Fibroblast of mammary gland (primary cell): Measurements from ENCODE around the gene STMND1.
"Not testable (repeated sequence)": the region's sequence is repeated elsewhere in the genome, so short reads cannot be mapped to it uniquely, and the experiment has no call there.

Experiments used
- DNase-seq: peaks from one replicate; pipeline ENCODE4 v3.0.0-alpha.2; 2010; ENCODE audit warnings: low read depth
- H3K4me3 ChIP-seq: 2 replicates; pipeline ENCODE4 v1.5.1; 2011; ENCODE audit warnings: low read depth, mild to moderate bottlenecking, low read length, moderate library complexity; ENCODE audit not compliant: control insufficient read depth
- CTCF ChIP-seq: conservative IDR thresholded peaks from 2 replicates; pipeline ENCODE4 v1.5.1; 2011; ENCODE audit warnings: low read depth, low read length, inconsistent platforms; ENCODE audit not compliant: control insufficient read depth, insufficient read depth

The STMND1 gene

DNA sequence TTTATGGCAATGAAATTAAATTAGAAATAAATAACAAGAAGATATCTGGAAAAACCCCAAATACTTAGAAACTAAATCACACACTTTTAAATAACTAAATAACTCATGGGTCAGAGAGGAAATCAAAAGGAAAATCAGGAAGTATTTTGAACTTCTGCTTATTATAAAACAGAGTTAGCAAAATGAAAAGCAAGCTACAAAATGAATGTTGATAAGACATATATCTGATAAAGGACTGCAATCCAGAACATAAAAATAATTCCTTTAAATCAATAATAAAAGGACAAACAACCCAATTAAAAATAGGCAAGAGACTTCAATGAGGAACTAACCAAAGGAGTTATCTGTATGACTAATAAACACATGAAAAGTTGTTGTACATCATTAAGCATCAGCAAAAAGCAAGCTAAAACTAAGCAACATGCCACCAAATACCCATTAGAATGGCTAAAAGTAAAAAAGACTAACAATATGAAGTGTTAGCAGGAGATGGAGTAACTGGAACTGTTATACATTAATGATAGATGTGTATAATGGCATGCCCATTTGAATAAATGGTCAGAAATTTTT lies 38.9 kb upstream of the STMND1 start:
- no peak for TF ChIP-seq CTCF
- no peak overlapping the region for H3K4me3 ChIP-seq
- DNase-seq, result no peak

GRCh38 chr6:17064975-17065374 lies 36.9 kb upstream of the STMND1 start:
- no peak for DNase-seq
- H3K4me3 ChIP-seq, result no peak overlapping the region
- TF ChIP-seq CTCF, result no peak

DNA sequence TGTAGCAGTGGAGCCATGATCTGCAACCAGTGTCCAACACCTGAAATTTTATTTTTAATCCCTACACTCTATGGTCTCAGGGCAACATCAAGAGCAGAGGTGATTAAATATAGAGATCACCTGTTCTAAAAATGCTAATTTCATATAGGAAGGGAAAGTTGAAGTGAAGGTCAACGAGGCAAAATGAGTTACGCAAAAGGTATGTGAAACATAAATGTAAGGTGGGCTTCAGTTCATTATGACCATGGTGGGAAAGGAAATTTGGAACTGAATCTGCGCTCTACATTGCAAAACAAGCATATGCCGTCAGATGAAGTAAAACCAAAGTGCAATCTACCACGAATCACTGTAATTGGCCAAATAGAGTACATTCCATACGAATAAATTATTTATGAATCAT lies 35.2 kb upstream of the STMND1 start:
- TF ChIP-seq CTCF, result no peak
- DNase-seq, result peak; percentile 25
- H3K4me3 ChIP-seq, result no peak overlapping the region

GRCh38 chr6:17068972-17069371 lies 32.9 kb upstream of the STMND1 start:
- H3K4me3 ChIP-seq, result not testable (repeated sequence)

DNA sequence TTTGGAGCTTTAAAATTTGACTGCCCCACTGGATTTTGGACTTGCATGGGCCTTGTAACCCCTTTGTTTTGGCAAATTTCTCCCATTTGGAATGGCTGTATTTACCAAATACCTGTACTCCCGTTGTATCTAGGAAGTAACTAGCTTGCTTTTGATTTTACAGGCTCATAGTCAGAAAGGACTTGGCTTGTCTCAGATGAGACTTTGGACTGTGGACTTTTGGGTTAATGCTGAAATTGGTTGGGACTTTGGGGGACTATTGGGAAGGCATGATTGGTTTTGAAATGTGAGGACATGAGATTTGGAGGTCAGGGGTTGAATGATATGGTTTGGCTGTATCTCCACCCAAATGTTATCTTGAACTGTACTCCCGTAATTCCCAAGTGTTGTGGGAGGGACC lies 31.4 kb upstream of the STMND1 start:
- not testable (repeated sequence) for H3K4me3 ChIP-seq, DNase-seq

More at GRCh38 chr6:17068972-17069371, 32.9 kb upstream of the STMND1 start:
- not testable (repeated sequence) for DNase-seq

DNA sequence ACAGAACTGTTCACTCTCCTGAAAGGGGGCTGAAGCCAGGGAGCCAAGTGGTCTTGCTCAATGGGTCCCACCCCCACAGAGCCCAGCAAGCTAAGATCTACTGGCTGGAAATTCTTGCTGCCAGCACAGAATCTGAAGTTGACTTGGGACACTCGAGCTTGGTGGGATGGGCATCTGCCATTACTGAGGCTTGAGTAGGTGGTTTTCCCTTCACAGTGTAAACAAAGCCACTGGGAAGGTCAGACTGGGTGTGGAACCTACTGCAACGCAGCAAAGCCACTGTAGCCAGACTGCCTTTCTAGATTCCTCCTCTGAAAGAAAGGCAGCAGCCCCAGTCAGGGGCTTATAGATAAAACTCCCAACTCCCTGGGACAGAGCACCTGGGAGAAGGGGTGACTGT lies 28.3 kb upstream of the STMND1 start:
- not testable (repeated sequence) for H3K4me3 ChIP-seq, DNase-seq

DNA sequence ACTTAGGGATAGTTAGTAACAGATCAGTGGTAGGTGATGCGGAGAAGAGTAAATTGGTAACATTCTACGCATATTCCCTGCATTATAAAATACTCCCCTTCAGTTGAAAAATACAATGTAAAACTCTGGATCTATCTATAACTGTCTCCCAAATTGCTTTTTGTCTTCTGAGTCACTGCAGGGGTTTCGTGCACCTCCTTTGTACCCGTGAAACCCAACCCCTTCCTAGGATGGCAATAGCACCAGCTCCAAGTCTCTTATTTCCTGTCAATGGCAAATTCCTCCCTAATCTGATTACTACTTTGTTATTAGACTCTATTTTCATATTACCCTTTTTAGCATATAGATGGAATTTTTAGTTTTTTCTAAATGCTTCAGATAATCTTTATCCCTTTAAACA lies 20.6 kb upstream of the STMND1 start:
- DNase-seq, result no peak
- TF ChIP-seq CTCF, result no peak
- H3K4me3 ChIP-seq, result no peak overlapping the region

DNA sequence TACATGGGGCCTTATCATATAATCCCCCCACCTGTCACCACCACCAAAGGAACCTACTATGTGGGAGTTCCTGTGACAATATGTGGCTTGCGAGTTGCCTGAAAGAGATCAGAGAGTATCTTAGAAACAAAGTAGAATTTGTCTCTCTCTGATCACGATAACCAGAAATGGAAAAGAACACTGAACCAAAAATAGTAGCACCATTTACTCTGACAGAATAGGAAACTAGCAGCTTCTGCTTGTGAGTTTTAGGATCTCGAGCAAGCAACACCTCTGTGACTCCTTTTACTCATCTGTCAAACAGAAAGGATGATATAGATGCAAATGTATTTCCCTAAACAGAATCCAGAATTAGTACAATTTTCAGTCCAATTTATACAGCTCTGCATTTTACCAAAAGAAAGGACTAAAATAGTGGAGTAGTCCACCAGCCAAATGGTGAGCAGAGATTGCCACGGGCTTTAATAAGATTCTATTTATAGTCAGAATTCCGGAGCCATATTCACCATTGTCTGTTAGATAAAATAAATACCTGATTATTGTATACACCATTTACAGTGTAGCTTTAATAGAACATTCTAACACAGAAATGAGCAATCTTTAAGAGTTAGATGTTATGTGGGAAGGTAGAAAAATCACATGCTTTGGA lies 19.9 kb upstream of the STMND1 start:
- no peak overlapping the region for H3K4me3 ChIP-seq
- TF ChIP-seq CTCF, result no peak
- DNase-seq, result no peak

GRCh38 chr6:17083397-17083796 lies 18.5 kb upstream of the STMND1 start:
- no peak for DNase-seq
- TF ChIP-seq CTCF, result no peak
- no peak overlapping the region for H3K4me3 ChIP-seq
